Neural progenitor cell (in vitro differentiated cells): ENCODE measurements around the gene COX7A1. TPM values are rescaled to one million over a fixed set of nuclear protein-coding genes. Genes with fewer than 3 reads are reported as not detected.

Source experiments
- DNase-seq: peaks from one replicate; pipeline ENCODE4 v3.0.0-alpha.2; 2016; ENCODE audit warnings: low spot score
- H2AFZ ChIP-seq: fragments of 200-600 bp; sonication (generic); replicated peaks from 2 replicates; pipeline ENCODE4 v1.6.1; 2016; ENCODE audit warnings: antibody characterized with exemption
- H3F3A ChIP-seq: fragments of 200-600 bp; sonication (generic); 2 replicates; pipeline ENCODE4 v1.6.1; 2016; ENCODE audit warnings: antibody characterized with exemption, low read depth
- H3K27ac ChIP-seq: fragments of 200-600 bp; sonication (generic); 2 replicates; pipeline ENCODE4 v1.5.1; 2016; ENCODE audit warnings: mild to moderate bottlenecking
- H3K27me3 ChIP-seq: fragments of 200-600 bp; sonication (generic); 2 replicates; pipeline ENCODE4 v1.6.1; 2016; ENCODE audit warnings: mild to moderate bottlenecking, moderate library complexity
- H3K36me3 ChIP-seq: fragments of 200-600 bp; sonication (generic); 2 replicates; pipeline ENCODE4 v1.5.1; 2016
- H3K4me1 ChIP-seq: fragments of 200-600 bp; sonication (generic); 2 replicates; pipeline ENCODE4 v1.6.1; 2016; ENCODE audit warnings: mixed run types
- H3K4me2 ChIP-seq: fragments of 200-600 bp; sonication (generic); 2 replicates; pipeline ENCODE4 v1.6.1; 2016
- H3K4me3 ChIP-seq: fragments of 200-600 bp; sonication (generic); 2 replicates; pipeline ENCODE4 v1.5.1; 2016
- H3K79me2 ChIP-seq: fragments of 200-600 bp; sonication (generic); 2 replicates; pipeline ENCODE4 v1.6.1; 2016; ENCODE audit warnings: low read depth
- H3K9ac ChIP-seq: fragments of 200-600 bp; sonication (generic); 2 replicates; pipeline ENCODE4 v1.6.1; 2016
- H3K9me3 ChIP-seq: fragments of 200-600 bp; sonication (generic); 2 replicates; pipeline ENCODE4 v1.5.1; 2016; ENCODE audit warnings: low read depth
- H4K20me1 ChIP-seq: fragments of 200-600 bp; sonication (generic); 2 replicates; pipeline ENCODE4 v1.6.1; 2016; ENCODE audit warnings: low read depth
- H3K27ac Mint-ChIP-seq: 3 replicates; pipeline ENCODE4 v1.8.0; 2021; ENCODE audit warnings: mixed read lengths
- H3K27me3 Mint-ChIP-seq: 2 replicates; pipeline ENCODE4 v1.8.0; 2022; ENCODE audit warnings: low read depth, mild to moderate bottlenecking, inconsistent platforms, moderate library complexity, mixed read lengths; ENCODE audit not compliant: insufficient read depth
- H3K36me3 Mint-ChIP-seq: 3 replicates; pipeline ENCODE4 v1.8.0; 2021; ENCODE audit warnings: mixed read lengths
- H3K4me1 Mint-ChIP-seq: 3 replicates; pipeline ENCODE4 v1.8.0; 2021; ENCODE audit warnings: mixed read lengths
- H3K4me3 Mint-ChIP-seq: 3 replicates; pipeline ENCODE4 v1.8.0; 2021; ENCODE audit warnings: mild to moderate bottlenecking, moderate library complexity, mixed read lengths
- H3K9me3 Mint-ChIP-seq: 3 replicates; pipeline ENCODE4 v1.8.0; 2020; ENCODE audit warnings: mixed read lengths
- EZH2 ChIP-seq: fragments of 200-600 bp; sonication (generic); IDR thresholded peaks from 2 replicates; pipeline ENCODE4 v1.6.1; 2017; ENCODE audit warnings: antibody characterized with exemption, mild to moderate bottlenecking, moderate library complexity
- EZH2phosphoT487 ChIP-seq: fragments of 200-600 bp; sonication (generic); IDR thresholded peaks from 2 replicates; pipeline ENCODE4 v1.6.1; 2017; ENCODE audit warnings: antibody characterized with exemption
- total RNA-seq: library from RNA; depleted of rRNA; stranded (reverse); fragments of >200 nt; gene quantifications from 2 replicates; pipeline ENCODE4 v1.2.3, GENCODE V29; 2015; ENCODE audit warnings: low replicate concordance
- TF ChIP-seq, protein P1 (sequence below): fragments of 200-600 bp; sonication (generic); IDR thresholded peaks from 2 replicates; pipeline ENCODE4 v1.5.1; 2017; ENCODE audit warnings: antibody characterized with exemption, mild to moderate bottlenecking

The COX7A1 gene
- total RNA-seq, 1 donor from 2014 or later, result not detected

DNA sequence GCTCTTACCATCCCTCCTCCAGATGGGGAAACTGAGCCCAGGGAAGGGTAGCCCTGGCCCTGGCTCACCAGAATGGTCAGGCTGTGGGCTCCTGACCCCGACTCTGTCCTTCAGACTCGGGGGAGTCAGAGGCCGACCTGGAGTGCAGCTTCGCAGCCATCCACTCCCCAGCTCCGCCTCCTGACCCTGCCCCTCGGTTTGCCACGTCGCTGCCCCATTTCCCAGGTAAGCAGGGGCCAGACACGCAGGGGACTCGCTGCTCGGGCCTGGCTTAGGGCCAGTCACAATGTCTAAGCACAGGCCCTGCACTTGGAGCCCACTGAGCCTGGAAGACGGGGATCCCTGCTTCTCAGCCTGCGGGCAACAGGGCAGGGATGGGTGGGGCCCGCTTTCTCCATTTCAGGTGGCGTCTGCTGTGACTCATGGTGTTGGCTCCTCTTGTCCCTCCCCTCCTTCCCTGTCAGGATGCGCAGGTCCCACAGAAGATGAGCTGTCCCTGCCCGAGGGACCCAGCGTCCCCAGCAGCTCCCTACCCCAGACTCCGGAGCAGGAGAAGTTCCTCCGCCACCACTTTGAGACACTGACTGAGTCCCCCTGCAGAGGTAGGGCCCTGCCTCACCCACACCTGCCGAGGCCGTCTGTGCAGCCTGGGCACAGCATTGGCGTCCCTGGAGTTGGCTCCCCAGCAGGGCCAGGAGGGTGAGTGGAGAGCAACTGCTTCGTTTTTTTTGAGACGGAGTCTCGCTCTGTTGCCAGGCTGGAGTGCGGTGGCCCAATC is 50.5 kb downstream of the COX7A1 start:
- no peak overlapping the region for H3K27ac ChIP-seq
- TF ChIP-seq EZH2phosphoT487 (no peak), EZH2 (no peak)
- TF ChIP-seq, protein P1, sequence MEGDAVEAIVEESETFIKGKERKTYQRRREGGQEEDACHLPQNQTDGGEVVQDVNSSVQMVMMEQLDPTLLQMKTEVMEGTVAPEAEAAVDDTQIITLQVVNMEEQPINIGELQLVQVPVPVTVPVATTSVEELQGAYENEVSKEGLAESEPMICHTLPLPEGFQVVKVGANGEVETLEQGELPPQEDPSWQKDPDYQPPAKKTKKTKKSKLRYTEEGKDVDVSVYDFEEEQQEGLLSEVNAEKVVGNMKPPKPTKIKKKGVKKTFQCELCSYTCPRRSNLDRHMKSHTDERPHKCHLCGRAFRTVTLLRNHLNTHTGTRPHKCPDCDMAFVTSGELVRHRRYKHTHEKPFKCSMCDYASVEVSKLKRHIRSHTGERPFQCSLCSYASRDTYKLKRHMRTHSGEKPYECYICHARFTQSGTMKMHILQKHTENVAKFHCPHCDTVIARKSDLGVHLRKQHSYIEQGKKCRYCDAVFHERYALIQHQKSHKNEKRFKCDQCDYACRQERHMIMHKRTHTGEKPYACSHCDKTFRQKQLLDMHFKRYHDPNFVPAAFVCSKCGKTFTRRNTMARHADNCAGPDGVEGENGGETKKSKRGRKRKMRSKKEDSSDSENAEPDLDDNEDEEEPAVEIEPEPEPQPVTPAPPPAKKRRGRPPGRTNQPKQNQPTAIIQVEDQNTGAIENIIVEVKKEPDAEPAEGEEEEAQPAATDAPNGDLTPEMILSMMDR, result no peak
- H4K20me1 ChIP-seq, result no peaks in the 10 kb centered on the region
- Mint-ChIP-seq H3K27ac (no peak overlapping the region), H3K36me3 (peaks cover 9% of the 10 kb centered on the region), H3K4me1 (no peaks in the 10 kb centered on the region), H3K27me3 (peaks cover 4% of the 10 kb centered on the region), H3K9me3 (no peaks in the 10 kb centered on the region), H3K4me3 (no peak overlapping the region)
- no peaks in the 10 kb centered on the region for H3K4me1 ChIP-seq
- no peaks in the 10 kb centered on the region for H3K27me3 ChIP-seq
- no peak overlapping the region for H2AFZ ChIP-seq
- no peak overlapping the region for H3K9ac ChIP-seq
- no peaks in the 10 kb centered on the region for H3K9me3 ChIP-seq
- H3K36me3 ChIP-seq, result no peaks in the 10 kb centered on the region
- no peak for DNase-seq
- no peak overlapping the region for H3K4me2 ChIP-seq
- no peaks in the 10 kb centered on the region for H3F3A ChIP-seq
- no peak overlapping the region for H3K4me3 ChIP-seq
- no peaks in the 10 kb centered on the region for H3K79me2 ChIP-seq

Other genes with a start within 250 kb of the COX7A1 start
- gene HCST, start 249.9 kb downstream of the COX7A1 start, total RNA-seq, result not detected in 2 replicates
- not detected in 2 replicates for gene TYROBP, start 244.2 kb downstream of the COX7A1 start, total RNA-seq
- gene LRFN3, start 216.1 kb downstream of the COX7A1 start, total RNA-seq, result 2.3 and 9.5 TPM in 2 replicates
- gene SDHAF1, start 157.3 kb downstream of the COX7A1 start, total RNA-seq, result 4.6 and 18.6 TPM in 2 replicates
- 2.3 and 10.9 TPM in 2 replicates for gene SYNE4, start 143.6 kb downstream of the COX7A1 start, total RNA-seq
- 16.3 and 22.5 TPM in 2 replicates for gene ALKBH6, start 138.2 kb downstream of the COX7A1 start, total RNA-seq
- 8.2 and 17.7 TPM in 2 replicates for gene CLIP3, start 119.6 kb downstream of the COX7A1 start, total RNA-seq
- gene THAP8, start 98.2 kb downstream of the COX7A1 start, total RNA-seq, result 6.7 and 9.5 TPM in 2 replicates
- 12.0 and 22.4 TPM in 2 replicates for gene WDR62, start 97.5 kb downstream of the COX7A1 start, total RNA-seq
- gene OVOL3, start 41.3 kb downstream of the COX7A1 start, total RNA-seq, result not detected in 2 replicates
- gene POLR2I, start 37.6 kb downstream of the COX7A1 start, total RNA-seq, result 44.0 and 67.1 TPM in 2 replicates
- 166 and 250 TPM in 2 replicates for gene TBCB, start 37.0 kb downstream of the COX7A1 start, total RNA-seq
- gene CAPNS1, start 12.4 kb downstream of the COX7A1 start, total RNA-seq, result 146 and 258 TPM in 2 replicates
- gene ZNF565, start 62.2 kb upstream of the COX7A1 start, total RNA-seq, result 3.1 and 6.2 TPM in 2 replicates
- gene ZNF146, start 62.7 kb upstream of the COX7A1 start, total RNA-seq, result 167 and 282 TPM in 2 replicates
- 19.0 and 25.1 TPM in 2 replicates for gene ZFP14, start 226.8 kb upstream of the COX7A1 start, total RNA-seq